Head of caudate nucleus (tissue), 42 donors: ENCODE results near the gene GNB1.

Source experiments
- DNase-seq, 42 donors: peaks; one replicate each; pipeline versions ENCODE4 v3.0.0 to v3.0.0-alpha.2; 2020 to 2021; ENCODE audit warnings: mixed read lengths in 7 of 42
- intact Hi-C: fragments of 100-400 bp; cut with DNase I; formaldehyde crosslinking; loops from one replicate; pipeline ENCODE4 v1.15.0; 2022

GNB1 gene

DNA sequence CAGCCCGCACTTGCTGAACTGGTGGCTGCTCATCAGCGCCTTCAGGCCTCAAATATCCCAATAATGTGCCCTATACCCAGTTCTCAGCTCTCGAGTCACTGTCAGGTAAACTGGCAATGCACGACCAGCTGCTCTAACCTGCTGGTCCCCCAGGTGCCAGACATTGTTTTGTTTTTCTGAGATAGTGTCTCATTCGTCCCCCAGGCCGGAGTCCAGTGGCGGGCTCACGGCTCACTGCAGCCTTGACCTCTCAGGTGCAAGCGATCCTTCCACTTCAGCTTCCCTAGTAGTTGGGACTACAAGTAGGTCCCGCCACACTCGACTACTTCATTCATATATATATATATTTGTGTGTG is 111.6 kb downstream of the GNB1 start:
- intact Hi-C loops: loop anchor here (5.0 kb wide), 2 partner anchors 113 to 128 kb away; partner anchors contain the start of gene GNB1
- DNase-seq: no peak

DNA sequence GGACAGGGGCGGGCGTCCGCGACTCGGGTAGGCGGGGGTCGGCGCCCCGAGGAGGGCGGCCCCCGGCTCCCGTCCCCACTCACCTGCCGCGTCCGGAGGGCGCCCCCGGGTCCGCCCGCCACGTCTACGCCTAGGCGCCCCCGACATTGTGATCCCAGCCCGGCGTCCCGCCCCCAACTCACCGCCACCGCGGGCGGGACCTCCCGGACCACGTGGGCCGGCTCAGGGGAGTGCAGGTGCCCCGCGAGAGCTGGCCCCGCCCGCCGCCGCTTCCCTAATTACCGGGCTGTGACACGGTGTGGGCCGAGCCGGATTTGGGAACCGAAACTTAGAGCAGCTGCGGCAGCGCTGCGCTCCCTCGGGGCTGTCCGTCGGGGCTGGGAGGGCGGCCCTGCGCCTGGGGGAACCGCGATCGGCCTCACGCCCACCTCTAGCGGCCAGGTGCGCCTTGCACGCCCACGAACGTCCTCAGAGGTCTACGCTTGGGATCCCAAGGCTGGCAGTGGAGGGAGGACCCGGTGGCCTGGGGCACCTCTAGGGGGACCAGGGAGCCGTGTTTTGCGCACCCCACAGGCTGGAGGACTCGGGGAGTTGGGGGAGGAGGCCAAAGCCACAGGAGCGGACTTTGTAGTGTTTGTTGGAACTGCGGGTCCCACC is 112.1 kb downstream of the GNB1 start:
- DNase-seq: peak; percentile 43 to 89 (median 71)
- intact Hi-C loops: loop anchor here (5.0 kb wide), 2 partner anchors 114 to 129 kb away; partner anchors contain the start of gene GNB1

DNA sequence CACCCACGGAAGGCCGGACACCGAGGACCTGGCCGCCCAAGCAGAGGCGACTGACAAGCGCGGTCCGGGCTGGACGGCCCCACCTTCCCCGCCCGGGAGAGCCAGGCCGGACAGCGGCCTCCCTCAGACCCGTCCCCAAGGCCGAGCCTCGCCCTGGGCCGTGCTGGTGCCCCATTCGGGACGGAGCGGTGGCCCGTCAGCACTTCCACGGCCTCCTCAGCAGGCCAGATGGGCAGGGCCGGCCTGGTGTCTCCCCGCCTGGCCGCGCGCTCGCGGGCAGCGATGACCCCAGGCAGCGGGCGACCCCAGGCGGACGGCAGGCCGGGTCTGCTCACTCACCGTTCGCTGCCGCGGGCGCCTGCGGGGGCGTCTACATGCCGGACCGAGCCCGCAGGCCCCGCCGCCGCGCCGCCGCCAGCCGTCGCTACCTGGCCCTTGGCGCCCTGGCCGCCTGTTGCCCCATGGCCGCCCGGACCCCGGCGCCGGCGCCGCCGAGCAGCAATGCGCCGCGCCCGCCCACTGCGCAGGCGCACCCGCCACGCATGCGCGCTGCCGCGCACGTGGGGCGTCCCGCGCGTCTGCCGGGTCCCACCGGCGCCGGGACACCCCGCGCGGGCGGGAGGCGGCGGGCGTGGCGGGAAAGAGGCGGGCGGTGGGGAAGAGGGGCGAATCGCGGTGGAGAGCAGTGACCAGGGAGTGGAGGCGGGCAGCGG is 112.8 kb downstream of the GNB1 start, which contains the start of gene NADK:
Gene NADK (minus strand): TSS at position 521 of the 713 bp plus-strand sequence. CDS start 13,064 bp downstream, outside the sequence.
- intact Hi-C loops: loop anchor here (5.0 kb wide), 2 partner anchors 114 to 129 kb away; partner anchors contain the start of gene GNB1
- DNase-seq: peak in 36 of 42 donors; percentile 19 to 86 (median 66)

DNA sequence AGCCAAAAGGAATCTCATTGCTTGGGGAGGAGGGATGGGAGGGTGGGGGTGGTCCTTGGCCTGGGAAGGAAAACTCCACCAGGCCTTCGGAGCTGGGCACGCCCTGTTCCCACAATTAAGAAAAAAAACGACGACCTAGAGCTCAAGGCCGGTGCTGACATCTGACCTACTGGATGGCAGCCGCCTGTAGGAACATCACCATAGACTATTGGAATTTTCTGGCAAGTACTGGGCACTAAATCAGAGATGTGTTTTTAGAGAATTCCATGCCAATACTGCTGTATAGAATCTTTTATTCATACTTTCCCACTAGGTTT is 113.3 kb downstream of the GNB1 start:
- intact Hi-C loops: loop anchor here (5.0 kb wide), 2 partner anchors 115 to 130 kb away; partner anchors contain the start of gene GNB1
- DNase-seq: no peak

DNA sequence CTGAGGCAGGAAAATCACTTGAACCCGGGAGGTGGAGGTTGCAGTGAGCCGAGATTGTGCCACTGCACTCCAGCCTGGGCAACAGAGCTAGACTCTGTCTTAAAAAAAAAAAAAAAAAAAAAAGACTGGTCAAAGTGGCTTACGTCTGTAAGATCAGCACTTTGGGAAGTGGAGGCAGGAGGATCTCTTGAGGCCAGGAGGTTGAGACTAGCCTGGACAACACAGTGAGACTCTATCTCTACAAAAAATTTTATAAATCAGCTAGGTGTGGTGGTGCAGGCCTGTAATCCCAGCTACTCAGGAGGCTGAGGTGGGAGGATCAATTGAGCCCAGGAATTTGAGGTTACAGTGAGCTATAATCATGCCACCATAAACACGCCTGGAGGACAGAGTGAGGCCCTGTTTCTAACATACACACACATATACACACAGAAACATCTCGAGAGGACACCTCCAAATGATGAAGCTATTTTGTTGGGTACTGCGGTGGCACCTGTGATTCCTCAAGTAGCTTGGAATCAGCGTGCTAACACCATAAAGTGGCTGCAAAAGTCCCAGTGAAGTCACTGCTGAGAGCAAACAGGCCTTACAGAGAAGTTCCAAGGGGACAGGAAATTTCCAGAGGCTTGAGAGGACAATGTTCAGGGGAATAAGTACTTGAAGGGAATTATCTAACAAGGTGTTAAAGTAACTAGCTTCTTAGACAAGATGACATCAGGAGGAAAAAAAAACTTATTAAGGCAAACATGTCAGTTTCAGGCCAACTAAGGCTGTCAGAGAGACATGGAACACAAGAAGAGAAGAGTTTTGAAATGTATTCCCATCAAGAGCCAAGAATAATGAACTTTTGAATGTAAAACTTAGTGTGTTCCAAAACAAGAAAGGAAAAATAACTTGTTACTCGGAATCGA is 114.0 kb downstream of the GNB1 start:
- DNase-seq: no peak
- intact Hi-C loops: loop anchor here (5.0 kb wide), 2 partner anchors 115 to 130 kb away; partner anchors contain the start of gene GNB1

GRCh38 chr1:1775327-1776226 is 115.3 kb downstream of the GNB1 start:
- intact Hi-C loops: loop anchor here (5.0 kb wide), 2 partner anchors 117 to 132 kb away; partner anchors contain the start of gene GNB1

DNA sequence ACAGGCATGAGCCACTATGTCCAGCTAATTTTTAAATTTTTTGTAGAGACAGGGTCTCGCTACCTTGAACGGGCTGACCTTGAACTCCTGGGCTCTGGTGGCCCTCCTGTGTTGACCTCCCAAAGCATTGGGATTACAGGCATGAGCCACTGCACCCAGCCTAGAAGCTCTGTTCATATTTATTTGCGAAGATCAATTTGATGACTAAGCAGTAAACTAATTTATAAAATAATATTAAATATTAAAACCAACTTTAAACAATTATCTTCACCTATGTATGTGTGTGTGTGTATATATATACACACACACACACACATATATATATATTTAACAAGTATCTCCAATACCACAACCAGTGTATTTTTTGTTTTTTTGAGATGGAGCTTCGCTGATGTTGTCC is 117.0 kb downstream of the GNB1 start:
- DNase-seq: no peak
- intact Hi-C loops: no loop called here

More at GRCh38 chr1:1775327-1776226, 115.3 kb downstream of the GNB1 start:
- peak in 1 of 42 donors; percentile 46 for DNase-seq

DNA sequence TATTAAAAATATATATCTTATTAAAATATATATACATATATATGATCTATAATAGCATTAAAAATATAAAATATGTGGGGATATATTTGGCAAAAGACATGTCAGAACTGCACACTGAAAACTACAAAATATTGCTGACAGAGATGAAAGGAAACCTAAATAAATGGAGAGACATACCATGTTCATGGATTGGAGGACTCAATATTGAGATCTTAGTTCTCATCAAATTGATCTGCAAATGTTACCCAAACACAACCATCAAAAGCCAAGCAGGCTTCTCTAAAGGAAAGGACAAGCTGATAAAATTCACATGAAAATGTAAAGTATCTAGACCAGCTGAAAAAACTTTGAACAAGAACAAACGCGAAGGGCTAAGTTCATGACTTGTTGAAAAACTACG is 119.8 kb downstream of the GNB1 start:
- intact Hi-C loops: no loop called here
- no peak for DNase-seq

- intact Hi-C loops: no loop called here
- no peak for DNase-seq
Observed at GRCh38 chr1:1770102-1770501, 120.8 kb downstream of the GNB1 start.

- DNase-seq: no peak
- intact Hi-C loops: no loop called here
Observed at GRCh38 chr1:1768249-1768992, 122.5 kb downstream of the GNB1 start.

- peak in 1 of 42 donors; percentile 30 for DNase-seq
- intact Hi-C loops: no loop called here
Observed at GRCh38 chr1:1764876-1765470, 125.9 kb downstream of the GNB1 start.

DNA sequence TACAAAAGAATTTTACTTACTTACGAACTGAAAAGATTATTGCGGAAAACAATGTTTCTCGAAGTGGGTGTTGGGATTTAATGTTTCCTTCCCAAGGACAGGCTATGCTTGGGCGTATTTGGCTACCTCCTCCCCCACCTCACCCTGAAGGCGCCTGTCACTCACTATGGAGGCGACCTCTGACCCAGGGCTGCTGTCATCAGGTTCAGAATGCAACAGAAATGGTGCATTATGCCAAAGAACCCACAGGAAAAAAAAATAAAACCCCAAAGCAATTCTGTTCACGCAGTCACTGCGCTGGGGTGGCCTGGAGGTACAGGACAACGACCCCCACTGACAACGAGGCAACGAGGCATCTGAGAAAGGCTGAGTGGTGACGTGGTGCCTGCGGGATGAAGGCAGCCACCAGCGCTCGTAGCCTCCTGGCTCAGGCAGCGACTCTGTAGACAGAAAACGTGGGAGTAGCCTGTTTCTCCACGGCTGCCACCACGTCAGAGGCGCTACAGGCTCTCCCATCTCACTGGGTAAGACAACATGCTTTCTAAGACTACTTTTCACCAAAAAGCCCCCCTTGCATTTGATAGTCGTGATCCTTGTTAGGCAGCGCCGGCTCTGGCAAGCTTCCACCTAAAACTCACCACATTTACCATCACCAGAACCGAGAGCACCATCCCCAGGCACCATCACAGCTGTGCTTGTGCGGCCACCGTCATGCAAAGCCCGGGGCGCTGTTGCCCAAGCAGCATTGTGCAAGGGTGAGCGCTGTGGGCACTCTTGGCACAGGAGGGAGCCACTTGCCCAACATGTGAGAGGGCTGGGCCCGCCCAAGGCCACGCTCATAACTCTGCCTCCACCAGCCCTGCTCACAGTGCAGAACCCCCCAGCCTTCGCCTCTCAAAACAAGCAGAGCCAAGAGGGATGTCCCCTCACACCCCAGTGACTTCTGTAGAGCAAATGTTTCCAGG is 126.9 kb downstream of the GNB1 start:
- intact Hi-C loops: no loop called here
- peak in 40 of 42 donors; percentile 32 to 86 (median 64) for DNase-seq

- intact Hi-C loops: no loop called here
Observed at GRCh38 chr1:1761504-1762376, 129.1 kb downstream of the GNB1 start.

GRCh38 chr1:1760715-1761114 is 130.2 kb downstream of the GNB1 start:
- DNase-seq: no peak
- intact Hi-C loops: no loop called here

More at GRCh38 chr1:1761504-1762376, 129.1 kb downstream of the GNB1 start:
- DNase-seq: peak in 2 of 42 donors; percentile 1 to 19

GRCh38 chr1:1760345-1760650 is 130.6 kb downstream of the GNB1 start:
- DNase-seq: peak in 1 of 42 donors; percentile 10
- intact Hi-C loops: no loop called here
